Stimulated activated CD4-positive, alpha-beta T cell treated with anti-CD3 and anti-CD28 coated beads, Interleukin-15, amount 100 ng/mL, for 1 hour (primary cell): Measurements from ENCODE around the gene WDR82.

Experiments
- DNase-seq, 2 donors: peaks; one replicate each; pipeline ENCODE4 v3.0.0-alpha.2; 2020; ENCODE audit warnings: low read depth in 1 of 2, low spot score in 1 of 2

WDR82 gene

GRCh38 chr3:52205727-52206372 lies 72.6 kb downstream of the WDR82 start:
- no peak for DNase-seq
